Measurements from ENCODE around the gene ST14.

ST14 gene

DNA sequence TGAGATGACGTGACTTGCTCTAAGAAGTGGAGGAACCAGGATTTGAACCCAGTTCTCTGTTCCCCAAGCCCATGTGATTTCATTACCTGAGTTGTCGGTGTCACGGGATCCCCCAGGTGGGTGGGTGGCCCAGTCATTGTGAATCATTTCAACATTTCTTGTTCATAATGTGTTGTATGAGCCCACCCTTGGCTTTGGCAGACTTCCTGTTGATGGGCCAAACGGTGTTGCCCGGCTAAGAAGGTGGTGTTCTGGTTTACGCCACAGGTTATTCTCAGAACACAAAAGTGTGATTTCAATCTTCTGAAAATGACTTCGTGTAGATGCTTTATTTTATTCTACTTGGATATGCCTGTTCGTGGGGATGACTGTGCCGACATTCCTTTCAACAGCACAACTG, 21.6 kb upstream of the ST14 start:
- DNase-seq = no peak

DNA sequence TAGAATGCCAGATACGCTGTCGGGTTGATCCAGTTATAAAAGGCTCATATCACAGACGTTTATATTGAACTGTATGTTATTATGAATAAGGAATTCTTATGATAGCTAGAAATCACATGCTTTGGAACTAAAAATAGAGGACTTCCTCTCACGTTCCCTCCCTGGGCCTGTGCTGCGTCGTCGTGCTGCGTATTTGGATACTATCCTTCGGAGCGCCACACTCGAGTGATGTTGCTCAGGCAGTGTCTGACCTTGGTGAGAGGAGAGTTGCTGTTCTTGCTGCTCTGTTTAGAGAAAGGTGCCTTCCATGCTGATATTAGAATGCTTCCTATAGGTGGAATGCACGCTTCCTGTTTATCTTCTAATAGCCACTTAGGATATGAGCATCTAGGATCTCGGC, 20.2 kb upstream of the ST14 start:
- DNase-seq = no peak

DNA sequence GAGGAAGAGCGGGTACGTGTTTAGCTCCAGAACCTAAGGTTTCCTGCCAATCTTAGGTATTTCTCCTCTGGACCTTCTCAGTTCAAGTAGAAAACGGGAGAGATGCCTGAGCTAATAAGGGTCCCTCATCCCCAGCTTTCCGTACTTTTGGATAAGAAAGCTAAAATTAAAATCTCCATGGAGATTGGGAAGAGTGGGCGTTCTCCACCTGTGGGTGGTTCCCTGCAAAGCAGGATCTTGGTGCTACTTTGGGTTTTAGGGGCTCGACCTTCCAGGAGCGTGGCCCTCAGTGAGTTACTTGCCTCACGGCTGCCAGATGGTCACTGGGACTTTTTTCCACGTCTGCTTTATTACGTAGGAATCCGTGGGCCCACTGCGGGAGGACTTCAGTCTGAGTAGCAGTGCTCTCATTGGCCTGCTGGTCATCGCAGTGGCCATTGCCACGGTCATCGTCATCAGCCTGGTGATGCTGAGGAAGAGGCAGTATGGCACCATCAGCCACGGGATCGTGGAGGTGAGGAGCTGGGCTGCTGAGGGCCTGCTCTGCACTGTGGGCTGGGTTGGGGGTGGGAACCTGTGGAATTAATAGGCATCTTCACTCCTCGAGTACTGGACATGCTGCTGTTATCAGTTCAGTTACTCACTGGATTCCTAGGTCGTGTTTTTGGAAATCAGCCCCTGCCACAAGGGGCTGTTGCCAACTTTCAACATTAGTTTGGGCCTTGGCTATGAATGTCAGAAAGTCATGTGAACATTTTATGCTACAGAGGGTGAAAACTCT, 17.8 kb upstream of the ST14 start:
- DNase-seq = no peak

DNA sequence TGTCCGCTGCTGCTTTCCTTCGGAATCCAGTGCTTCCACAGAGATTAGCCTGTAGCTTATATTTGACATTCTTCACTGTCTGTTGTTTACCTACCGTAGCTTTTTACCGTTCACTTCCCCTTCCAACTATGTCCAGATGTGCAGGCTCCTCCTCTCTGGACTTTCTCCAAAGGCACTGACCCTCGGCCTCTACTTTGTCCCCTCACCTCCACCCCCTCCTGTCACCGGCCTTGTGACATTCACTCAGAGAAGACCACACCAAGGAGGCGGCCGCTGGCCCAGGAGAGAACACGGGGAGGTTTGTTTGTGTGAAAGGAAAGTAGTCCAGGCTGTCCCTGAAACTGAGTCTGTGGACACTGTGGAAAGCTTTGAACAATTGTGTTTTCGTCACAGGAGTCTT, 15.4 kb upstream of the ST14 start:
- DNase-seq = no peak

DNA sequence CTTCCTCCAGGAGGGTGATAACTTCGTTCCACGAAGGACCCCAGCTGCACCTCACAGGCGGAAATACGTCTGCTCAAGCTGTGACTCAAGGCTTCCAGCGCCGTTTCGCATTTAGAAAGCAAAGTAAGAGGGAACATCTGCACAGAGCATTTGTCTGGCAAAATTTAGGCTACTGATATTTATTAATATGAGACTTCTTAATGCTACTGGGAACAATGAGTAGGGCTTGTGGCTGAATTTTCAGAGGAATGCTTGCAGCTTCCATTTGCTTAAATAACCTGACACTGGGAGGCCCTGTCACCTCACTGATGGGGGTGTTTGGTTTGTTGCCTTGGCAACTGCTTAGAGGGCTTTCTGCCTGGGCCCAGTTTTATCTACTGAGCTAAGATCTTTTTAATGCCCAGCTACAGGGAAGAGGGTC, 14.7 kb upstream of the ST14 start:
- no peak for DNase-seq

DNA sequence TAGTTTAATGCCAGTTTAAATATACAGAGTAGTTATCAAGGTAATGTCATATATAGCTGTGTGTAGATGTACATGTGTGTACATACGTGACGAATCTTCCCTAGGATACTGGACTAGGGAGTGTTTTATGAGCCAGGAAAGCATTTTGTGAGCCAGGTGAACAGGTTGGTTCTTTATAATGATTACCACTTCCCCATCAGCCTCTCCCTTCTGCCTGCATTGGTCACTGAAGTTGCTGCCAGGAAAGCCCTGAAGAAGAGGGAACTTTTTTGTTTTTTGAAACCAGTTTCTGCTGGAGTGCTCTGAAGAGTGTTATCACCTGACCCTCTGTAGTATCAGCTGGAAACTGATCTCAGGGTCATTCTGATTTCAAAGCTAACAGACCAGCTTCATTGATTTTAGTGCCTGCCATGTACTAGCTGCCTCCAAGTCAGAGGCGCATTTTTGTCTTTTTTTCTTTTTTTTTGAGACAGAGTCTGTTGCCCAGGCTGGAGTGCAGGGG, 14.2 kb upstream of the ST14 start:
- DNase-seq = no peak

DNA sequence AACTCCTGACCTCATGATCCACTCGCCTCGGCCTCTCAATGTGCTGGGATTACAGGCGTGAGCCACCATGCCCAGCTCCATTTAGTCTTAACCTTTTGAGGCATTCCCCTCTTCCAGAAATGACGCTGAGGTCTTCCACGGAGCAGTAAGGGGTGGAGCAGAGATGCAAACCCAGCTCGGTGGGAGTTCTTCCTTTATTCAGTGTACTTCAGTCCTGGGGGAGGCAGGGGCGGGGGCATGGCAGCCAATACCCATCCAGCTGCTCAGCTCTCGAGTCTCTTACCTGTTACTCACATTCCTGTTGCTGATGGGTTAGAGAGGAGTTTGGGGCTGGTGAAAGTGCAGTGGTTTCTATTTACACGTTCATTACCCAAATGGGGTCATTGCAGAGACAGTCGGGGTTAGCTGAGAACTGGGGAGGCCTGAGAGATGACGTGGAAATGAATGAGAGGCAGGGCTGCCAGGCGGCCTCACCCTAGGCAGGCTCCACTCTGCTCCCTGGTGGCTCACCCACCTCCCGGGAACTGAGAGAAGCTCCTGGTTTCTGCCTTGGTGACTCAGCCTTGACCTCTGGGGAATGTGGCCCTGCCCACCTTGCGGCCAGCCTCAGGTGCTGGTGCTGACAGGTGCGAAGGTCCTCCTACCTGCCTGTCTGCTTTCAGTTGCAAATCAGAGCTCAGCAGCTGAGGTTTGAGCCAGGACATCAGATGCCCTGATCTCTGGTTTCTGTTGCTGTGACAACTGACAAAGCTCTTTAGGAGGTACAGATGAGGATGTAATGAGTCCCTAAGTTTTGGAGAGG, 13.4 kb upstream of the ST14 start:
- DNase-seq = no peak

DNA sequence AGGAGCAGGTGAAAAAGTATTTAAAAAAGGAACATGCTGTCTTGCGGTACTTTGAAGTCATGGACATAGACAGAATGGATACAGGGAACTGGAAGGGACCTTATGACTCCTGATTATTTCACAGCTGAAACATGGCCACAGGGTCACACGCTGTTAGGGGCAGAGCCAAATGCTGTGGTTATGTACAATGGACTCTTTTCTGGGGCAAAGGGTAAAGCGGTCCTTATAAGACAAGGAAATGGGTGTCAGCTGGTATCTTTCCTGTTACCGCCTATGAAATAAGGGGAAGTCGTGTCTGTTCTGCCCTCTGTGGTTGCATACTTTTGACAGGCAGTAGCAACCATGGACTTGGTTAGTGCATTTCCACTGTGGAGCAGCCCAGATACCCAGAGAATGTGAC, 12.8 kb upstream of the ST14 start:
- no peak for DNase-seq

DNA sequence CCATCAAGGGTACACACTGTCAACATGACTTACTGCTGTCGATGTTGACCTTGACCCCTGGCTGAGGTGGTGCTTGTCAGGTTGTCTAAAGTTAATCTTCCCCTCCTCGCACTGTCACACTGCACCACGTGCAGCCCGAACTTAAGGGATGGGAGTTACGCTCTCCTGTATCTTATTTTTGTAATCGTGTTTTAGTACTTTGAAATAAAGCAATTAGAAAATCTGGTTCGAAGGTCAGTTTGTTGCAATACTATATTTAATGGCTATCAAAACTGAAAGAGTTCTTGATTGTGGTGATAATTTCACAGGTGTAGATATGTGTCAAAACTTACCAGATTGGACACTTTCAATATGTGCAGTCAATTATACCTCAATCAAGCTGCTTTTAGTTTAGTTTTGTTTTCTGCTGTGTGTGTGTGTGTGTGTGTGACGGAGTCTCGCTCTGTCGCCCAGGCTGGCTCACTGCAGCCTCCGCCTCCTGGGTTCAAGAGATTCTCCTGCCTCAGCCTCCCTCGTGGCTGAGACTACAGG, 10.7 kb upstream of the ST14 start:
- DNase-seq = no peak

DNA sequence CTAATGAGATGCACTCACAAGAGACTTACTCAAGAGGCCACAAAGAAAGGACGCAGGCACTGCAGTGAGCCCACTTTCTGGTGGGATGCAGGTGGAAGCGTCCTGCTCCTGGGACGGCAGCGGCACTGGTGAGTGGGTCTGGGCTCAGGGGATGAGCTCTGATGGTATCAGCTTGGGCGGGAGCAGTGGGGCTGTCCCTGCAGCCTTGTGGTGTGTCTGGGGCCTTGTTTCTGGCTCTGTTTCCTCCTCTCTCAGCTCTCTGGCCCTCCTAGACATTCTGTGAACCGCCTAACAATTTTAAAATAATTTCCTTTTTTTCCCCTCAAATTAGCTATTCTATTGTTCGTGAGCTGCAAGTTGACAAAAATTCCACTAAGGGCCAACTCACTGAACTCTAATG, 8.8 kb upstream of the ST14 start:
- DNase-seq = no peak

DNA sequence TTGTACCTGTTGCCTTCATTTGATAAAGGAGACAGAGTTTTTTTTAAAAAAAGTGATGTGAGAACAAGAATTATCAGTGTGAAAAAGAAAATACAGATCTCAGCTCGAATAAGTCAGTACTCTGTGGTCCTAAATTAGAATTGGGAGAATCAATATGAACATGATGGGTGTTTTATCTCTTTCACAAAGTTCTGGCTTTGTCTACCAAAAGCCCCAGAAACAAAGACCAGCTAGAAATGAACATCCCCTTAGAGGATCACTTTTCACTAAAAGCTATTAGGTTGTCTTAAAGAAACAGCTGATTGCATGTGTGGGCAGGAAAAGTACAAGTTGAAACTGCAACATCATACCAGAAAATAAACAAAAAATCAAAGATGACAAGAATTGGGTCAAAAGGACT, 8.4 kb upstream of the ST14 start:
- DNase-seq = no peak

DNA sequence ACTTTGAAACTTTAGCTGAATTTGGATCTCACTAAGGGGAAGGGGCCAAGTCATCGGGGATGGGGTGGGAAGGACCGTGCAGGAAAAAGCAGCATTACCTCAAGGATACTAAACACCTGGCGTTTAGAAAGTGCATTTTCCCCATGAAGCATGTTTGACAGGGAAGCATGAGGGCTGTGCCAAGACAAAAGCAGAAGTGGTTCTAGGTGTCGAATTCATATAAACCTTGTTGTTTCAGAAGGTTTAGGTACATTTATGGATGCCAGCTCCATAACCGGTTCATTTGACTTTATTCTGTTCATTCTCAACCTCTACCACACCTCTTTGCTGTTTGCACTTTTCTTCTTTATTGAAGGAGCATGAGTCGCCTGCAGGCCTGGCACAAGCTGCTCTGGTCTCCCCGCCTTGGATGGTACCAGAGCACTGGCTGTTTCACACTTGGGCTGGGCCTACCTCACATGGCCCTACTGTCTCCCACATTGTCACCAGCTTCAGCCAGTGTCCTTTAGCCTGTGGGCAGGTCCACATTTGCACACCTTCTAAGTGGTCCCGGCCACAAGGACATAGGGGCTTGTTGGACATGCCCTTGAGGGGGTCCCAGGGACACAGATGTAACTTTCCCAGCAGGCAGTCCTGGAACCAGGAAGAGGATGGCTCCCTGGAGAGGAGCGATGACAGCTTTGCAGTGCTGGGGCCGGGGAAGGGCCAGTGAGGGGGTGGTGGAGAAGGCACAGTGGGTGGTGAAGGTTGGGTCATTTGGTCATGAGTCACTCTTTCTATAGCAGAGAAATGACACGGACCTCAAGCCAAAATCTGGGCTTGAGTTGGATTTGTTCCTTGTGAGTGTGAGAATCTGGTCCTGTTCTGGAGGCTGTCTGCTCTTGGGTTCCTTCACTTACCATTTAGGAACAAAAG, 3.2 kb upstream of the ST14 start:
- DNase-seq = no peak

DNA sequence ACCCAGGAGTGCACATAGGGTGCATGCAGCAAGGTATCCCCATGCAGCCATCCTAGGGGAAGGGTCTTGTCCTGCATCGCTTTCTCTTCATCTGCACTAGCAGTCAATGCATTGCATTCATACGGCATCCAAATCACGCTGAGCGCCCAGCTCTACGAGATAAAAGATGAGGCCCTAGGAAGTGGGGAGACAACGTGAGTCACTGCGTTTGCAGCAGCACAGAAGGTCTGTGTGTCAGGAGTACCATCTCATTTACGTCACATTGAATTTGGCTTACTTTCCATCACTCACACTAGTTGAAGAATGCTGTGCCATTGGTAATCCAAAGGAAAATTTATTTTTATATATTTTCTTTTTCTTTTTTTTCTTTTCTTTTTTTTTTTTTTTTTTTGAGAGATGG, 2.5 kb upstream of the ST14 start:
- DNase-seq = no peak

DNA sequence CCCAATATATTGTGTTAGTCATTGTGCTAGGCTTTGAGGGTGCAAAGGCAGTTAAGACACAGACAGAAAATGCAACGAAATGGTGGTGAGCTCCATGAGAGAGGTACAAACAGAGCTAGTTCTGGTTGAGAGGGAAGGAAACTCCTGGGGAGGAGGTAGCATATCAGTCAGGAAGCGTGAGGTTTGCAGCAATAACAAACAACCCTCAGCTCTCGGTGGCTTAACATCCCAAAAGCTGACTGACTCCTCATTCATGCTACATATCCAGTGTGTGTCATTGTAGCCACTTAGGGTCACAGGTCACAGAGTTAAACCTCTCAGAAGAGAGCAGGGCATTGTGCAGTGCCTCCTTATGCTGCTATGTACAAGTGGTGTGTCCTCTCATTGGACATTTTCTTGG, 1.7 kb upstream of the ST14 start:
- no peak for DNase-seq

DNA sequence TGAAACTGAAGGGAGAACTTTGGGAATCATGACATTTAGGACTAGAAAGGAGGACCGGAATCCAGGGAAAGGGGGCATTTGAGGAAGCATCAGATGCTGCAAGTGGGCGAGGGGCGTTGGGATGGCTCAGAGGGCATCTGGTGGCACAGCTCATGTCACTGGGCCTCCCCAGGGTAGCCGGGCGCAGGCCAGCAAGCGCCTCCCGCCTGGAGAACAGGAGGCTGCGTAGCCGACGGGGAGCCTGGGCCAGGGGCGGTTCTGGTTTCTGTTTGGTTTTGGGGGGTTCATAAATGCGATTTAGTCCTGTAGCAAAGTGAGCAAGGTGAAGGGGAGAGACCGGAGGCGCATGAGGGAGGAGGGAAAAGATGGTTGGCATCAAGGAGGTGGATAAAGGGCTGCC, 443 bp upstream of the ST14 start:
- no peak for DNase-seq

DNA sequence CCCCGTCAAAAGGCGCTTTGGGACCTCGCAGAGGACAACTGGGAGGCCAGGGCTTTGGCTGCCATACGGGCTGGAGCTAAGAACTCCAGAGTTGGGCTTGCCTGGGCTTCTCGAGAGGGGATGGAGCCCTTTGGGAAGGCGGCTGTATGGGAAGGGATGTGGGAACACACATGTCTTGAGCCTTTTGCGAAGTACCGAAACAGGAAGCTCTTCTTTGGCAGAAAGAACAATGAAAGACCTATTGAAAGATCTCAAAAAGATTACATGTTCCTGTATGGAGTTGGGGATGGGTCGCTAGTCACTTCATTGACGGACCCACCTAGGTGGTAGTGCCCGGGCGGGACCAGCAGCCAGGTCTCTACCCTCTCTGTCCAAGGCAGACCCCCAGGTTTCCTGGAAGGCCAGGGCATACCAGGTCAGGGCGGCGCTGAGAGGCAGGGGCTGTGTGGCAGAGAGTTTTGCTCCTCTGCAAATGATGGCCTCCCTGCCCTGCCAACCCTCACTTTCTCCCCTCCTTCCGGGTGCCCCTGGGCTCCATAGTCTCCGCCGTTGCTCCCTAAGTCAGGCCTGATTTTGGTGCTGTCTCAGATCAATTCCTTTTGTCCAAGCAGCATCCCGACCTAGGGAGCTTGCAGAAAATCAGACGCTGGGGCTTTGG, 1.0 kb downstream of the ST14 start:
- DNase-seq = no peak

DNA sequence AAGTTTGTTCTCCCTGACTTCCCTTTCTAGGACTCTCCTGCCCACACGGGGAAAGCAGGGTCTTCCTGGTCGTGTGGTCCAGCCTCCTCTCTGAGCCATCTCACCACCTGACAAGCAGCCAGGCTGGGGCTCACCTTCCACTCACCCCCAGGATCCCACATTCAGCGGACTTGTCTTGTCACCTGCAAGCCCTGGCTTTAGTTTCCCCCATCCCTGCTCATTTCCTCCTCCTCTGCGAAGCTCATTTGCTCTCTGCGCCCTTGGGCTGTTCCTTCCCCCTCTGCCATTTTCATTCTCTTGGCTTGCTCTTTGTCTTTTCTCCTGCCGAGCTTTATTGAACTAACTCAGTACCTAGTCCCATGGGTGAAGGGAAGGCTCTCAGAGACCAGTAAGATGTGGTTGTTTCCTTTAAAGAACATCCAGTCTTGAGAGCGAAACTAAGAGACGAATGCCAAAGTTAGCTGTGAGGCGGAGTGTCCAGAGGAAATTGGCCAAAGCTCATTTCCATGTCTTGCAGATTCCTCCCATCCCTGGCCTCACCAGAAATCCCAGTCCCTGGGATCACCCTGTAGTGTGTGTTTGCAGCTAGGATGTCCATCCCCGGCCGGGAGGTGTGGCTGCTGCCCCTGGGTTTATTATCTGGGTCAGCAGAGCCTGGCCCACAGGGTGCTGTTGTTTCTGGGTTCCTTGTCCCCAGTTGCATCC, 2.0 kb downstream of the ST14 start:
- no peak for DNase-seq

DNA sequence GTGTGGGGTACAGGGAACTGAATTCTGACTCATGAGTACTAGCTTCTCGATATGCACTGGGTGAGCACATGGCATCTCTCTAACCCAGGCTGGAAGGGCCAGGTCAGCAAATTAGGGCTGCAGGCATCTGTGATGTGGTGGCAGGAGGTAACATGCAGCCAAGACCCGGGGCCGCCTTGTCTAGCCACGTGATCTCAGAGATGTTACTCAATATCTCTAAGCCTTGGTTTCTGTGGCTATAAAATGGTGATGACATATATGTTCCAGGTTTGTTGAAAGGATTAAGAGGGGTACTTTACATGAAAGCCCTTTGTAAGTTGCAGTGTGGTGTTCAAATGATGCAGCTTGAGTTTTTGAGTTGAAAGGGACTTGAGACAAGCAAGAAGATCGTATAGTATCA, 3.2 kb downstream of the ST14 start:
- DNase-seq = no peak

DNA sequence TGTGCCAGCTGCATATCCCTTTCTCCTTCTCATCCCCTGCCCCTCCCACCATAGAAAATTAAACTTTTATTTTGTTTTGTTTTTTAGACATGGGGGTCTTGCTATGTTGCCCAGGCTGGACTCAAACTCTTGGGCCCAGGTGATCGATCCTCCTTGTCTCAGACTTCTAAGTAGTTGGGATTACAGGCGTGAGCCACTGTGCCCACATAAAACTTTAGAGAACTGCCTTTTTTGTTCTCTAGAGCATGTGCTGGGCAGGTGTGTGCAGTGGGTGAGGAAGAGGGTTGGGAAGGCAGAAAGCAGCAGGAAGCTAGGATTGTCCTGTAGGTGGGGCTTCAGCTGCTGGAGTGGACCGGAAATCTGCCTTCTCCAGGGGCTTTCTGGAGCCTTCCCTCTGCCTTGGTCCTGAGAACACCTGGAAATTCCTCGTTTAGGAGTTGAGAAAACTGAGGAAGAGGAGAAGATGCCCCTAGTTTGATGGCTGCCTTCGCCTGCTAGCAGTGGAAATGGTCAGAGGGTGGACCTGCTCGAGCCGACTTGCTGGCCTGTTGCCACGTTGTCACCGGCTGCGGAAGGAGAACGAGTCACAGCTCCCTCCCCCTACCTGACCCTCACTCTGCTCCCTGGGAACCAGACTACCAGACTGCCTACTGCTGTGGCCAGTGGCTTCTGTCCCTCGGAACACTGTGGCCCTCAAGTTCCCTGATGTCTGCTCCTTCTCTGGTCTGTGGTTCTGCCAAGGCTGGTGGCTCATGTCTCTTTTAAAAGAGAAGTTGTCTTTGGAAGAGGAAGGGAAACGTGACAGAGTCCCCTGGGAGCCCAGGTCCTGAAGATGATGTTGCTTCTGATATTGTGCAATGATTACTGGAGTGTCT, 4.0 kb downstream of the ST14 start:
- no peak for DNase-seq

DNA sequence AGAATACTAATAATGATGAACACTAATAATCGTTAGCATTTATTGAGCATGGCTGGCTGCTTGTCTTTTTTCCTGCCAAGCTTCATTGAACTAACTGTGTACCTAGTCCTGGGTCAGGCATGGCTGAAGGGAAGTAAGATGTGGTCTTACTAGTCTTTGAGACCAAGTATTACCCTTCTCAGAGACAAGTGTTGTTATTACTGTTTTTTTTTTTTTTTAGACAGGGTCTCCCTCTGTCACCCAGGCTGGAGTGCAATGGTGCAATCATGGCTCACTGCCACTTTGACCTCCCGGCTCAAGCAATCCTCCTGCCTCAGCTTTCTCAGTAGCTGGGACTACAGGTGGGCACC, 4.6 kb downstream of the ST14 start:
- DNase-seq = no peak

All from right forelimb (tissue), 1 donor.